ENCODE data around the gene ANXA10.
"Not testable (repeated sequence)": the region's sequence is repeated elsewhere in the genome, so short reads cannot be mapped to it uniquely, and the experiment has no call there.

Gene ANXA10

GRCh38 chr4:168164045-168164444 lies 71.7 kb downstream of the ANXA10 start:
- no peak for DNase-seq

DNA sequence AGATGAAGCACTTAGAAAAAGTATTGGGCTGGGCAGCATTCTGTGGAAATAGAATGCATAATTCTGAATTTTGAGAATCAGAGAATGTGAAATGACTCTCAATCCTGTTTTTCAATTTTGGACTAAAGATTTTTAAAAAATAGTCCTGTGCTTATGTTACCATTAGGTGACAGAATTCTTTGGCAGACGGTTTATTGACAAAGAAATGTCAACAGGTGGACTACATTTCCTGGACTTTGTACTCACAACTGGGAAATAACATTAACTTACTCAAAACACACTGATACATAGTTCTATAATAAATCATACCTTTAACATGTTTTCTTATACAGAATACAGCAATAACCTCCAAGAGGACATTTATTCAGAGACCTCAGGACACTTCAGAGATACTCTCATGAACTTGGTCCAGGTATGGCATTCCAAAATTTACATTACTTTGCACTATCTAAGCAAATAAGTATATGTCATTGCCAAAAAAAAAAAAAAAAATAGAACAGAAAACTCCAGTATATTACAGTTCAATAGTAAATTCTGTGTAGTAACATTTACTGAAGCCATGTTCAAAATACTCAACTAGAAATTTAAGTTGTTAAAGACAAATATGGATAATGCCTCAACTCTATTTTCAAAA lies 72.7 kb downstream of the ANXA10 start:
- no peak for DNase-seq

DNA sequence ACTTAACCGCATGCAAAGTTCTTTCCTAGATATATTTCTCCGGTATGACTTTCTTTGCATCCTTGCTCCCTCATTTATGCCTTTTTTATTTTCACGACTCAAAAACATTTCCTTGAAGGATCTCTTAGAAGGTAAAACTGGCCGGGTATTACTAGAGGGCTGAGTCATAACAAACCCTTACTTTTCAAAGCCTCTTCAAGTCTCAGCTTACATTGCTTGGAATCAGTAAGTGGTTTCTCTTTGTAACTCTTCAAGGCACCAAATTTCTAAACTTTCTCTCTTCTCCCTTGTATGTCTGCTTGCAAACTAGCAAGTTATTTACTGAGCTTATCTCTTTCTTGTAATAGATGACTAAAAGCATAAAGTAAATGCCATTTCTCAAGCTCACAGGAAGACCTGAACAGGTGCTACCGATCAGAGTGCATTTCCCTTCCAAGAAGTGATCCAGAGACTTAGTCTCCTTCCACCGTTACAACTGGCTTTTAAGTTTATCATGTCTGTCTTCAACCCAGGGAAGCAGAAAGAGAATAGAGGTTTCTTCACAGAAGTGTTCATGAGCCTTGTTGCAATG lies 75.5 kb downstream of the ANXA10 start:
- DNase-seq: no peak

- DNase-seq: no peak
These were observed 82.0 kb downstream of the ANXA10 start for GRCh38 chr4:168174308-168174707.

DNA sequence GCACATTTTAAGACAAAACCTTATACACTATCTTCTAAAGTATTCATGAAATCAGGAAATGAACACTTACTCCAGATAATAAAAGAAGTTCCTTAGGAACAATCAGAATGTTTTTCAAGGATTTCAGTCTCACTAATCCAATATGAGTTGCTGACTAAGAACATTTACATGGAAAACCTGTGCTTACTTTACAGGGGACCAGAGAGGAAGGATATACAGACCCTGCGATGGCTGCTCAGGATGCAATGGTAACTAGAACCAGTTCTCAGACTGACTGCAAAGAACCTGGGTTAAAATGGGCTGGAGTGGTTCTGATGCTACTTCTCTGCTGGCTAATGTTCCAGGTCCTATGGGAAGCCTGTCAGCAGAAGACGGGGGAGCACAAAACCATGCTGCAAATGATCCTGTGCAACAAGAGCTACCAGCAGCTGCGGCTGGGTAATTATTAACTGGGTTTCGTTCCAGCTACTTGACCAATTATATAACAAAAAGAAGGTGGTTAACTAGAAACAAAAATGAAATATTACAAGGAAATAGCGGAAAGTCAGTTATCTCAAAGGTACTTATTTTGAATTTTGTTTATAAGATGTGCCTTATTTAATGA lies 85.3 kb downstream of the ANXA10 start:
- no peak for DNase-seq

DNA sequence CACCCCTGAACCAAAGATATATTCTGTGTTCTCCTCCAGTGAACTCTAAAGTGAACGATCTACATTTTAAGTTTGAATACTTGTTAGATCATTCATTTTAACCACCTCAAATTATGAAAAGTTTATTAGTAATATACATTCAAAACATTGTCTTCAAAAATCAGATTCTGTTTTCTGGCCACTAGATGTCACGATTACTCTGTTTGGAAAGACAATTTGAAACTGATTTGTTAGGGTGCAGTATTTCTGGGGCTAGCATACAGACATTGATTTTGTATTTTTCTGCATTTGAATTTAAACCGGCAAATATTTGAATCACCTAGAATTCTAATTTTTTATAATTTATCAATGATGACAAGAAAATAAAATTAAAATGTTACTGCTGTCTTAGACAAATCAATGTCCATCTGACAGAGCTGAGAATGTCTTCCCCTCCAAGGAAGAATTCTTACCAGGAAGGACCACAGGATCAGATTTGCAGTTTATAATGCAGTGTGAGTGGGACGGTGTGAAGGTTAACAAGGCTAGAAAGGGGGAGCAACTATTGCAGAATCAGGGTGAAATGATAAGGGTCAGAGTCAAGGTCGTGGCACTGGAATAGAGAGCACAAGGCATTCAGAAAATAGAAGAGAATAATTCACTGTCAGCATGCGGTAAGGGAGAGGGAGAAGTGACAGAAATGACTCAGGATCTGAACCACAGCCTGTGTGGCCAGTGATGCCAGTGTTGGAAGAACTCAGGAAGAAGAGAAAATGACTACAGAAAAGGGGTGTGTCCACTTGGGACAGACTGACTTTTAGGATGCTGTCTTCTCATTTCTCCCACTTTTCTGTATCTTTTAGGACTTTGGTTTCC lies 91.6 kb downstream of the ANXA10 start:
- peak; percentile 3 to 53 for DNase-seq

DNA sequence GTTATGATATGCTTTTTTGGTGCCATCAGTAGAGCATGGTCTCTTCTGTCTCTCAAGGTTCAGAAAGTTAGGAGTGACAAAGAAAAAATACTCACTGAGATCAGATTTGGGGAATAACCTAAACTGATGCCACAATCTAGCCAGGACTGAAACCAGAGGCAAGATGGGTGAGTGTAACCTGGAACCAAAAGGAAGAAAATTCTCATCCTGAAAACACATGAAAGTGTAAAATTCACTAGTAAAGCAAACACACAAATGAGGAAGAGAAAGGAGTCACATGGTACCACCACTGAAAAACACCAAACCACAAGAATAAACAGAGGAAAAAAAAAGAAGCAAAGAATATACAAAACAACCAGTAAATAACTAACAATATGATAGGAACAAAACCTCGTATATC lies 96.4 kb downstream of the ANXA10 start:
- DNase-seq: no peak

DNA sequence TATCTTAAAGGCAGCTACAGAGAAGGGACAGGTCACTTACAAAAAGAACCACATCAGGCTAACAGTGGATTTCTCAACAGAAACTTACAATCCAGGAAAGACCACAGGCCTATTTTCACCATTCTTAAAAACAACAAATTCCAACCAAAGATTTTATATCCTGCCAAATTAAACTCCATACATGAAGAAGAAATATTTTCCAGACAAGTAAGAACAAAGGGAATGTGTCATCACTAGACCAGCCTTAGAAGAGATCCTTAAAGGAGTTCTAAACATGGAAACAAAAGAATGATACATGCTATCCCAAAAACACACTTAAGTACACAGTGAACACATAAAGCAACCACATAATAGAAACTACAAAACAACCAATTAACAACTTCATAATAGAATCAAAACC lies 105.6 kb downstream of the ANXA10 start:
- no peak for DNase-seq

- DNase-seq: no peak
These were observed 107.1 kb downstream of the ANXA10 start for GRCh38 chr4:168199260-168199957.

- DNase-seq: no peak
These were observed 108.3 kb downstream of the ANXA10 start for GRCh38 chr4:168200685-168201084.

GRCh38 chr4:168203233-168203911 lies 111.0 kb downstream of the ANXA10 start:
- DNase-seq: no peak

GRCh38 chr4:168208957-168209614 lies 116.7 kb downstream of the ANXA10 start:
- no peak for DNase-seq

GRCh38 chr4:168212656-168213055 lies 120.3 kb downstream of the ANXA10 start:
- DNase-seq: no peak

GRCh38 chr4:168213511-168213910 lies 121.2 kb downstream of the ANXA10 start:
- DNase-seq: not testable (repeated sequence)

- no peak for DNase-seq
These were observed 126.3 kb downstream of the ANXA10 start for GRCh38 chr4:168218645-168219044.

GRCh38 chr4:168220893-168221292 lies 128.6 kb downstream of the ANXA10 start:
- DNase-seq: no peak

DNA sequence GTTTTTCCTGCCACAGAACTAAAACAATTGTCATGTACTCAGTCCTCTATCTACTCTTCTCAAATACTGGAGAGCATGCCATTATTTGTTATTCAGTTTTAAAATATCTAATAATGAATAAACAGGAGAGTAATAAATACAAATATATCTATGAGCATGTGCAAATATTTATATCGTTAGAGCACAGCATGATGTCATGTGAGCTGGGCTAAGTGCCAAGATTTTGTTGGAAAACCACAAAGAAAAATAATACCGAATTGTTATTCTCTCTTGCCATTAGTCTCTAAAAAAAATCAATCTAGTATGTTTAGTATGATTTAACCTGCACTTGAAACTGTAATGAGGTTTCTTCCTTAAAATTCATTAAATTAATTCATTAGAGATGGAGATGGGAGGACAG lies 129.0 kb downstream of the ANXA10 start:
- DNase-seq: no peak

Data from inflammatory macrophage treated with lipopolysaccharide for 1 hour (primary cell).